A673 (cell line): ENCODE data around the gene ABR.

ENCODE experiments used
- CTCF ChIP-seq: fragments of 300-800, 200-600 bp; sonication (generic); conservative IDR thresholded peaks from 2 replicates; pipeline ENCODE4 v1.5.1; 2017; ENCODE audit warnings: low read depth, mild to moderate bottlenecking, antibody characterized with exemption, low read length, moderate library complexity, mixed read lengths
- EZH2 ChIP-seq: fragments of 200-600 bp; sonication (generic); IDR thresholded peaks from 2 replicates; pipeline ENCODE4 v1.6.1; 2017; ENCODE audit warnings: borderline replicate concordance, low read depth, mild to moderate bottlenecking, mixed read lengths, antibody characterized with exemption, low read length; ENCODE audit not compliant: poor library complexity, severe bottlenecking

GRCh38 chr17:1074886-1075605, 104.7 kb downstream of the ABR start:
- TF ChIP-seq CTCF (no peak), EZH2 (no peak)
